ENCODE data around the gene PDP2.

The PDP2 gene

GRCh38 chr16:66939366-66939765 is 59.1 kb downstream of the PDP2 start:
- no peak for DNase-seq

GRCh38 chr16:66940236-66940635 is 59.9 kb downstream of the PDP2 start:
- DNase-seq, result no peak
